Measurements from ENCODE around the gene ACTA2. TPM values are rescaled to one million over a fixed set of nuclear protein-coding genes. Genes with fewer than 3 reads are reported as not detected.

The ACTA2 gene
- polyA plus RNA-seq, 1 donor from 2014 or later: 9.4 TPM

GRCh38 chr10:88906921-88907320 is 45.7 kb downstream of the ACTA2 start:
- H3K27ac Mint-ChIP-seq: peak overlapping the region in 1 of 3 donors; percentile 3

GRCh38 chr10:88903715-88904114 is 48.9 kb downstream of the ACTA2 start:
- Mint-ChIP-seq H3K4me1 (peaks cover 21 to 31% (median 27%) of the 10 kb centered on the region in 3 donors), H3K27me3 (no peaks in the 10 kb centered on the region), H3K9me3 (no peaks in the 10 kb centered on the region), H3K4me3 (no peak overlapping the region), H3K36me3 (peaks cover 12% of the 10 kb centered on the region), H3K27ac (no peak overlapping the region)

More at GRCh38 chr10:88906921-88907320, 45.7 kb downstream of the ACTA2 start:
- no peaks in the 10 kb centered on the region for H3K9me3 Mint-ChIP-seq
- no peaks in the 10 kb centered on the region for H3K27me3 Mint-ChIP-seq
- H3K4me3 Mint-ChIP-seq: no peak overlapping the region
- H3K4me1 Mint-ChIP-seq: peaks cover 3 to 6% (median 6%) of the 10 kb centered on the region in 3 donors
- peaks cover 11% of the 10 kb centered on the region for H3K36me3 Mint-ChIP-seq

- peak overlapping the region; percentile 72 to 93 (median 86) for H3K27ac Mint-ChIP-seq
- no peaks in the 10 kb centered on the region for H3K27me3 Mint-ChIP-seq
- H3K4me1 Mint-ChIP-seq: peaks cover 36 to 43% (median 39%) of the 10 kb centered on the region in 3 donors
- H3K4me3 Mint-ChIP-seq: peak overlapping the region in 3 of 4 donors; percentile 48 to 66 (median 59)
- H3K9me3 Mint-ChIP-seq: no peaks in the 10 kb centered on the region
- peaks cover 12% of the 10 kb centered on the region for H3K36me3 Mint-ChIP-seq
These were observed 50.4 kb downstream of the ACTA2 start for GRCh38 chr10:88901984-88902789.

DNA sequence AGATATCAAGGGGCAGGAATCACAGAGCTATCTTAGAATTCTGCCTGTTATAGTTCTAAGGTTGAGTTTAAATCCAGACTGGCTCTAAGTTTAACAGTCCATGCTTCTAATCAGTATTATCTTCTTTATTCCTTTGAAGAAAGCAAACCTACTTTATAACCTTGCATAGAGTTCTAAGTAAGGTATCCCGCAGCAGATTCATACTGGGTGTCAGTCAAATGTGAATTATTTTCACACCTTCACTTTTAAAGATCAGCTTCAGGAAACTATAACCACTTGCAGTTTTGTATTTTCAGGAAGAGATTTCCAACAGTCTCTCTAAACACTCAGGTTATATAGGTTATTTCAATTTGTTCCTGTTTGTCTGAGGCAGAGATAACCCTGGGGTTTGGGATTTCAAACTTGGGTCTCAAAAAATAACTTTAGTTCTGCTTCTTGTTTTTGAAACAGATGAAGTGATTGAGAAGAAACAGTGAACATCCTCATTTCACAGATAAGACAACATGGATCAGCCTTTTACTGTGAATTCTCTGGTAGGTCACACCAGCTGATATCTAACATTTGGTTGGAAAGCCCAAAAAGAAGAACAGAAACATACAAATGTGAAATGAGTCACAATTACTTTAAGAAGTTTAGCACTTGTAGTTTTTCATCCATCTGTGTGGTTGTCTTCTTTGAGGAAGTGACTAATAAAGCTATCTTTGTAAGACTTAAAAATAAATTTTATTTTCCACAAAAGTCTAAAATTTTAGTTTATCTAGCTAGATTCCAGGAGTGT is 51.2 kb downstream of the ACTA2 start:
- peak overlapping the region; percentile 72 to 93 (median 86) for H3K27ac Mint-ChIP-seq
- H3K4me3 Mint-ChIP-seq: peak overlapping the region; percentile 12 to 66 (median 54)
- no peaks in the 10 kb centered on the region for H3K27me3 Mint-ChIP-seq
- H3K9me3 Mint-ChIP-seq: no peaks in the 10 kb centered on the region
- peaks cover 13% of the 10 kb centered on the region for H3K36me3 Mint-ChIP-seq
- peaks cover 44 to 50% (median 46%) of the 10 kb centered on the region in 3 donors for H3K4me1 Mint-ChIP-seq

GRCh38 chr10:88899886-88900285 is 52.7 kb downstream of the ACTA2 start:
- no peaks in the 10 kb centered on the region for H3K27me3 Mint-ChIP-seq
- peaks cover 45 to 54% (median 49%) of the 10 kb centered on the region in 3 donors for H3K4me1 Mint-ChIP-seq
- peaks cover 12% of the 10 kb centered on the region for H3K36me3 Mint-ChIP-seq
- H3K4me3 Mint-ChIP-seq: no peak overlapping the region
- H3K9me3 Mint-ChIP-seq: no peaks in the 10 kb centered on the region
- H3K27ac Mint-ChIP-seq: peak overlapping the region in 2 of 3 donors; percentile 71 to 76

DNA sequence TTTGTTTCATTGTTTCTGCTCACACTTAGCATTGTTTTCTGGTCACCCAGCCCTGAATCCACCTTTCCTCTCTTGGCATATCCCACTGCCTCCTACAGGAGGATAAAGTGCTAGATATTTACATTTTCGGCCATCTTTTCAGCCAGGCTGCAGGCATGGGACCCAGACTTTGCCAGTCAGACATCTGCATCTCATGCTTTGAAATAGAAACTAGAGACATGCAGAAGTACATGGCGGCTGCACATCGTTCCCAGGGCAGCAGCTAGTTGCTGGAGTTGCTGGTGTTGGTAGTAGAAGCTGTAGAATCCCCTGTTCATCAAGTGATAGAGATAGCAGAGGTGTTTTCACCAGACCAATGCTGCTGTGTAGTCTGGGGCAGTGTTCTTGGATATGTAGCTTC is 53.8 kb downstream of the ACTA2 start:
- Mint-ChIP-seq H3K4me3 (peak overlapping the region; percentile 15 to 84 (median 75)), H3K36me3 (peaks cover 12% of the 10 kb centered on the region), H3K27me3 (no peaks in the 10 kb centered on the region), H3K9me3 (no peaks in the 10 kb centered on the region), H3K4me1 (peaks cover 47 to 56% (median 48%) of the 10 kb centered on the region in 3 donors), H3K27ac (peak overlapping the region; percentile 56 to 94 (median 84))

GRCh38 chr10:88896994-88897853 is 55.3 kb downstream of the ACTA2 start:
- Mint-ChIP-seq H3K4me3 (peak overlapping the region in 3 of 4 donors; percentile 15 to 84 (median 83)), H3K36me3 (peaks cover 8% of the 10 kb centered on the region), H3K9me3 (no peaks in the 10 kb centered on the region), H3K27ac (peak overlapping the region; percentile 56 to 84 (median 77)), H3K27me3 (no peaks in the 10 kb centered on the region), H3K4me1 (peaks cover 47 to 56% (median 48%) of the 10 kb centered on the region in 3 donors)

- peak overlapping the region; percentile 56 to 84 (median 77) for H3K27ac Mint-ChIP-seq
- peak overlapping the region in 2 of 4 donors; percentile 15 to 39 for H3K4me3 Mint-ChIP-seq
These were observed 56.1 kb downstream of the ACTA2 start for GRCh38 chr10:88896372-88896993.

DNA sequence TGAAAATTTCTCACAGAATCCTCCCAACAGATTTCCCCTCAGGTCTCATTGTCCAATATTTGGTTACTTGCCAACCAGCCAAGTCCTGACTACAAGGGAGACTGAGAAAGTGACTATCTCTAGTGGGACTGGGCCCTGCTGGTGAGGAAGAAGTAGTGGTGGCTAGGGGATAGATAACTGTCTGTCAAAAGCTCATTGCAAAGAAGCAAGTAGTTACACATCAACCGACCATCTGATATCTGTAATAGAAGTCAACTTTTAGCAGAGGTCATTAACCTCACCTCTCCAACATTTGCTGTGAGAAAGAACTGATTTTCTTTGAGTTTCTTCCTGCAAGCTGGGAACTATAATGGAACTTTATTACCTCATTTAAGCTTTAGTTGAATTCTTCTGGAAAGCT is 57.3 kb downstream of the ACTA2 start:
- H3K27me3 Mint-ChIP-seq: no peaks in the 10 kb centered on the region
- H3K9me3 Mint-ChIP-seq: no peaks in the 10 kb centered on the region
- H3K4me1 Mint-ChIP-seq: peaks cover 34 to 51% (median 34%) of the 10 kb centered on the region in 3 donors
- peak overlapping the region in 2 of 4 donors; percentile 22 to 60 for H3K4me3 Mint-ChIP-seq
- H3K36me3 Mint-ChIP-seq: peaks cover 5% of the 10 kb centered on the region
- H3K27ac Mint-ChIP-seq: peak overlapping the region in 1 of 3 donors; percentile 59

More at GRCh38 chr10:88896372-88896993, 56.1 kb downstream of the ACTA2 start:
- Mint-ChIP-seq H3K27me3 (no peaks in the 10 kb centered on the region), H3K4me1 (peaks cover 40 to 52% (median 41%) of the 10 kb centered on the region in 3 donors), H3K9me3 (no peaks in the 10 kb centered on the region), H3K36me3 (peaks cover 4% of the 10 kb centered on the region)

DNA sequence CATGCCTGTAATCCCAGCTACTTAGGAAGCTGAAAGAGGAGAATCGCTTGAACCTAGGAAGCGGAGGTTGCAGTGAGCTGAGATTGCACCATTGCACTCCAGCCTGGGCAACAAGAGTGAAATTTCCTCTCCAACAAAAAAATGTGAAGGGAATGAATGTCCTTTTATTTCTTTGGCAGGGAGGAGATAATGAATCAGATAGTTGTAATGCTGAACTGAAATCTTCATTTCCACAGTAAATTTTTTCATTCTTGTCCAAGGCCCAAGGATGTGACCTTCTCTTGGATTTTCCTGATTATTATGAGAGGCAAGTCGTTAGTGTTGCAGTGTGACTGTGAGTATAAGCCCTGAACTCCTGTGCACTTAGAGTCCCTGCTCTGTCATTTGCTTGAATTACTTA is 59.0 kb downstream of the ACTA2 start:
- Mint-ChIP-seq H3K27ac (no peak overlapping the region), H3K9me3 (no peaks in the 10 kb centered on the region), H3K4me3 (no peak overlapping the region), H3K4me1 (peaks cover 34 to 53% (median 37%) of the 10 kb centered on the region in 3 donors), H3K36me3 (peaks cover 7% of the 10 kb centered on the region), H3K27me3 (no peaks in the 10 kb centered on the region)

DNA sequence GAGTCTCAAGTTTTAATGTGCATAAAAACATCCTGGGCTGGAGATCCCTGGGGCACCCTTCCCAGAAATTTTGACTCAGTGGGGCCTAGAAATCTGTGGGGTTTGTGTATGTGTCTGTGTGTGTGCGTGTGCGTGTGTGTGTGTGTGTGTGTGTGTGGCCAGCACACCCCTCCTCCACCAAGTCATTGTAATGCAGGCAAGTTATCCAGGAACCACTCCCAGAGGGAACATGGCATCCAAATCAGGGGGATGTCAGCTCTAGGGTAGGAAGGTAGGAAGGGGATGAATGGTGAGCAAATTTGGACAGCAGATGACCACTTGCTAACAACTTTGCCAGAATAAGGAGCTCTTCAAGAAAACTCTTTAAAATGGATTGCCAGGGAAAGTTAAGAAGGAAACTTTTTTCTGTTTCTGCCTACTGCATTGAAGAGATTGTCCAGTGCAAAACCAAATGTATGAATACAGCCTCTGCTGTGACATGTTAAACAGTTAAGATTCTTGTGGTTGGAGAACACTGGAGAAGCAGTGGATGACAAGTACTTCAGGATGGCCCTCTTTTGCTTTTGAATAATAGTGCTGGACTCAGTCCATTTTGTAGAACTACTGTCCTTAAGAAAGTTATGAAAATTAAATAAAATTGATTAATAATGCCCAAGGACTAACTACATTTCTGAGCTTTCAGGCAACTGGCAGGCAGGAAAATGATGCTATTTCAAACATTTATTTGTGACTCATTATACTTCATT is 60.2 kb downstream of the ACTA2 start:
- H3K4me3 Mint-ChIP-seq: peak overlapping the region in 1 of 4 donors; percentile 70
- no peaks in the 10 kb centered on the region for H3K27me3 Mint-ChIP-seq
- H3K9me3 Mint-ChIP-seq: no peaks in the 10 kb centered on the region
- H3K27ac Mint-ChIP-seq: peak overlapping the region in 1 of 3 donors; percentile 7
- H3K36me3 Mint-ChIP-seq: peaks cover 7% of the 10 kb centered on the region
- H3K4me1 Mint-ChIP-seq: peaks cover 32 to 53% (median 34%) of the 10 kb centered on the region in 3 donors

DNA sequence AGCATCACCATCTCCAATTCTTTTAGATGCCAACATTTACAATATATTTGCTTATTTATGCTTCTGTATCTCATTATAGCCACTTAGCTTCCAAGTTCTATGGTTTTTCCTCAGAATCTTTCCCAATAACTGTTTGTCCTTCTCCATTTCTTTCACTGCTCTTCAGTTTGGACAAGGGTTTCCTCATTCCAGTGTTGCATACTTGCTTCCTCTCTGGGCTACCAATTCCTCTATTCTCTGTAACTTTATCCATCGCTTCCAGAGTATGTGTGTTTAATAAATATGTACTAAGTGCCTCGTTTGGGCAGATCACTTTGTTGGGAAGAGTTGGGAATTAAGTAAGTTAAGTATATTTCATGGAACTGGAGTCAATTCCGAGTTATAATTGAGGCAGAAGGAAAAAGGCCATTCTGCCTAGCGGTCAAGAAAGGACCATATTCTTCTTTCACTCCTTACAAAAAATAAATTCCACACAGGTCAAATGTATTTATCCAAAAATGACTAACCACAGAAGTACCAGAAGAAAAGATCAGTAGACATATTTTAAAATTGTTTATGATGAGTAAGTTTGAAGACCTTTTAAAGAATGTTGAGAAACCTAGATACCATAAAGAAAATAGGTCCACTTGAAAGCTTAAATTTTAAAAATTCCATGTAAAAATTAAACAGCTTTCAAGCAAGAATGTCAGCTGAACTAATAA is 61.7 kb downstream of the ACTA2 start:
- Mint-ChIP-seq H3K27ac (peak overlapping the region in 2 of 3 donors; percentile 47 to 73), H3K4me1 (peaks cover 26 to 57% (median 35%) of the 10 kb centered on the region in 3 donors), H3K4me3 (peak overlapping the region in 1 of 4 donors; percentile 70), H3K9me3 (no peaks in the 10 kb centered on the region), H3K27me3 (no peaks in the 10 kb centered on the region), H3K36me3 (peaks cover 6% of the 10 kb centered on the region)

Data from IgD-negative memory B cell (primary cell).